Measurements from ENCODE around the gene LPCAT1. TPM values are rescaled to one million over a fixed set of nuclear protein-coding genes. Genes with fewer than 3 reads are reported as not detected.
A peak's percentile ranks its signal among the peaks of the same experiment; 100 is the strongest.
"Not testable (repeated sequence)": the region's sequence is repeated elsewhere in the genome, so short reads cannot be mapped to it uniquely, and the experiment has no call there.

LPCAT1 gene
- polyA plus RNA-seq, 1 donor from 2014 or later, result 76.4 TPM

DNA sequence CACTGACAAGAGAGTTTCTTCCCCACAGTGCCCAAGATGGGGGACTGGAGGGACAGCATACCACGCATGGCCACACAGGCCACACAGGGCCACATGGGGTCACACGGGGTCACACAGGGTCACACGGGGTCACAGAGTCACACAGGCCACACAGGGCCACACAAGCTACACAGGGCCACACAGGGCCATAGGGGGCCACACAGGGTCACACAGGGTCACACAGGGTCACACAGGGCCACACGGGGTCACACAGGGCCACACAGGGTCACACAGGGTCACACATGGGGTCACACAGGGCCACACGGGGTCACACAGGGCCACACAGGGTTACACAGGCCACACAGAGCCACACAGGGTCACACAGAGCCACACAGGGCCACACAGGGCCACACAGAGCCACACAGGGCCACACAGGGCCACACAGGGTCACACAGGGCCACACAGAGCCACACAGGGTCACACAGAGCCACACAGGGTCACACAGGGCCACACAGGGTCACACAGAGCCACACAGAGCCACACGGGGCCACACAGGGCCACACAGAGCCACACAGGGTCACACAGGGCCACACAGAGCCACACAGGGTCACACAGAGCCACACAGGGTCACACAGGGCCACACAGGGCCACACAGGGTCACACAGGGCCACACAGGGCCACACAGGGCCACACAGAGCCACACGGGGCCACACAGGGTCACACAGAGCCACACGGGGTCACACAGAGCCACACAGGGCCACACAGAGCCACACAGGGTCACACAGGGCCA lies 15.8 kb upstream of the LPCAT1 start:
- H3K9me3 Mint-ChIP-seq, H3K36me3 Mint-ChIP-seq, H3K4me3 Mint-ChIP-seq, H3K27me3 Mint-ChIP-seq: not testable (repeated sequence)
- H3K27ac Mint-ChIP-seq, result peak overlapping the region in 1 of 3 donors; percentile 80
- peaks cover 18 to 28% (median 23%) of the 10 kb centered on the region in 3 donors for H3K4me1 Mint-ChIP-seq

DNA sequence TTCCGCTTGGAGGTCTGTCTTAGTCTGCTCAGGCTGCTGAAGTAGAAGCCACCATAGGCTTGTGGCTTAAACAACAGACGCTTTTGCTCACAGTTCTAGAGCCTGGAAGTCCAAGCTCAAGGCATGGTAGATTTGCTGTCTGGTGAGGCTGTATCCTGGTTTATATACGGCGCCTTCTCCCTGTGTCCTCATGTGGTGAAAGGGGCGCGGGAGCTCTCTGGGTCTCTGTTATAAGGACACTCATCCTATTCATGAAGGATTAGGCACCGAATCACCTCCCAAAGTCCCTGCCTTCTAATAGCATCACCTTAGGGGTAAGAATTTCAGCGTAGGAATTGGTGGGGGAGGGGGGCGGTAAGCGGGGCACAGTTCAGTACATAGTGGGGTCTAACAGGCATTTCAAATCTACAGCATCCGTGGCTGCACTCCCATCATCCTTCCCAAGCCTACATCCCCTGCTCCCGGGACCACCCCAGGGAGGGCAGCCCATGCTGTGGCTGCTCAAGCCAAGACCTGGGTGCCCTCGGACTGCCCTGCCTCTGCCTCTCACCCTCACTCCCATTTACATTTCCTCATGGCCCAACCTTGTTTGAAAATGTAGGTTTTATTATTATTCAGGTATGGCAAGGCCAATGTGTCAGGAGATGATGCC lies 15.1 kb upstream of the LPCAT1 start:
- H3K27ac Mint-ChIP-seq, result peak overlapping the region; percentile 14 to 80 (median 78)
- H3K4me3 Mint-ChIP-seq, result peak overlapping the region in 3 of 4 donors; percentile 38 to 70 (median 65)
- H3K36me3 Mint-ChIP-seq, result no peaks in the 10 kb centered on the region
- no peaks in the 10 kb centered on the region for H3K9me3 Mint-ChIP-seq
- no peaks in the 10 kb centered on the region for H3K27me3 Mint-ChIP-seq
- peaks cover 18 to 31% (median 23%) of the 10 kb centered on the region in 3 donors for H3K4me1 Mint-ChIP-seq

- H3K36me3 Mint-ChIP-seq, result no peaks in the 10 kb centered on the region
- H3K4me3 Mint-ChIP-seq, result peak overlapping the region in 3 of 4 donors; percentile 38 to 70 (median 65)
- H3K4me1 Mint-ChIP-seq, result peaks cover 18 to 31% (median 23%) of the 10 kb centered on the region in 3 donors
- H3K9me3 Mint-ChIP-seq, result no peaks in the 10 kb centered on the region
- H3K27ac Mint-ChIP-seq, result peak overlapping the region in 1 of 3 donors; percentile 78
- H3K27me3 Mint-ChIP-seq, result no peaks in the 10 kb centered on the region
Measured at GRCh38 chr5:1538276-1538675, 14.5 kb upstream of the LPCAT1 start.

GRCh38 chr5:1537603-1538154 lies 13.9 kb upstream of the LPCAT1 start:
- H3K27me3 Mint-ChIP-seq, result no peaks in the 10 kb centered on the region
- no peaks in the 10 kb centered on the region for H3K9me3 Mint-ChIP-seq
- peaks cover 18 to 31% (median 23%) of the 10 kb centered on the region in 3 donors for H3K4me1 Mint-ChIP-seq
- peak overlapping the region; percentile 93 to 97 (median 95) for H3K27ac Mint-ChIP-seq
- H3K4me3 Mint-ChIP-seq, result peak overlapping the region in 2 of 4 donors; percentile 21 to 23
- H3K36me3 Mint-ChIP-seq, result no peaks in the 10 kb centered on the region

- Mint-ChIP-seq H3K36me3 (no peaks in the 10 kb centered on the region), H3K27ac (peak overlapping the region; percentile 93 to 97 (median 95)), H3K9me3 (no peaks in the 10 kb centered on the region), H3K4me3 (peak overlapping the region; percentile 74 to 93 (median 82)), H3K27me3 (no peaks in the 10 kb centered on the region), H3K4me1 (peaks cover 20 to 33% (median 29%) of the 10 kb centered on the region in 3 donors)
Measured at GRCh38 chr5:1536871-1537602, 13.3 kb upstream of the LPCAT1 start.

DNA sequence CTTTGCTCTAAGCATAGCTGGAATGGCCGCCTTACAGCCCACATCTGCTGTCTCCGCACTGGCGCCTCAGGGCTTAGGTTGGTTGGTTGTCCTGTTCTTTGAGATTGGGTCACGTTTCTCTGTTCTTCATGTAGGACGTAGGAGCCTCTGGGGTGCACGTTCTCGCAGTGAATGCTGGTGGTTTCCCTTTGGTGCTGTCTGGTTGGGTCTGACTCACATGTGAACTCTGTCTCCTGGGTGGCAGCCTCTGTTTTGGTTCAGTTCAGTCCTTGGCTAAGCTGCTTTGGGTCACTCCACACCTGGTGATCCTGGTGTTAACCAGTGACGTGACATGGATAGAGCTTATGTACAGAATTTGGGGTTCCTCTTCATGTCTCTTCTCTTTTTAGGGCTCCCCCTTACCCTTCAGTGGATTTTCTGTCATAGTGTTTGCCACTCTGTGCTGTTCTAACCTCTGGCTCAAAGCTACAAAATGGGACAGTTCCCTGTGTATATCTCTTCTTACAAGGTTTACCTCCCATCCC lies 12.6 kb upstream of the LPCAT1 start:
- no peaks in the 10 kb centered on the region for H3K36me3 Mint-ChIP-seq
- peaks cover 19 to 27% (median 24%) of the 10 kb centered on the region in 3 donors for H3K4me1 Mint-ChIP-seq
- H3K4me3 Mint-ChIP-seq, result peak overlapping the region; percentile 74 to 93 (median 82)
- peak overlapping the region; percentile 93 to 97 (median 95) for H3K27ac Mint-ChIP-seq
- no peaks in the 10 kb centered on the region for H3K27me3 Mint-ChIP-seq
- H3K9me3 Mint-ChIP-seq, result no peaks in the 10 kb centered on the region

- Mint-ChIP-seq H3K27me3 (no peaks in the 10 kb centered on the region), H3K36me3 (no peaks in the 10 kb centered on the region), H3K9me3 (no peaks in the 10 kb centered on the region), H3K27ac (peak overlapping the region; percentile 93 to 97 (median 95)), H3K4me3 (peak overlapping the region; percentile 74 to 93 (median 82)), H3K4me1 (peaks cover 19 to 27% (median 24%) of the 10 kb centered on the region in 3 donors)
Measured at GRCh38 chr5:1535646-1536045, 11.9 kb upstream of the LPCAT1 start.

GRCh38 chr5:1532384-1532783 lies 8.6 kb upstream of the LPCAT1 start:
- no peaks in the 10 kb centered on the region for H3K36me3 Mint-ChIP-seq
- no peaks in the 10 kb centered on the region for H3K9me3 Mint-ChIP-seq
- H3K27ac Mint-ChIP-seq, result peak overlapping the region in 1 of 3 donors; percentile 68
- no peaks in the 10 kb centered on the region for H3K27me3 Mint-ChIP-seq
- H3K4me3 Mint-ChIP-seq, result peak overlapping the region in 1 of 4 donors; percentile 26
- peaks cover 25 to 28% (median 26%) of the 10 kb centered on the region in 3 donors for H3K4me1 Mint-ChIP-seq

DNA sequence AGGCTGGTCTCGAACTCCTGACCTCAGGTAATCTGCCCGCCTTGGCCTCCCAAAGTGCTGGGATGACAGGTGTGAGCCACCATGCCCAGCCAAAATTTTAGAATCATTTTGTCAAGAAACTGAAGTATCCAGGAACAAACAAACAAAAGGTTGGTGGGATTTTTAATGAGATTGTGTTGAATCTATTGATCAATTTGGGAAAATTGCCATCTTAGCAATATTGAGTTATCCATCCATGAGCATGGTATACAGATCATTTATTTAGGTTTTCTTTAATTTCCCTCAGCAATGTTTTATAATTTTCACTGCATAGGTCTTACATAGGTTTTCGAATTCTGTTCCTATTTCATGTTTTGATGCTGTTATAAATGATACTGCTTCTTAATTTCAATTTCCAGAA lies 5.7 kb upstream of the LPCAT1 start:
- H3K4me3 Mint-ChIP-seq, result no peak overlapping the region
- H3K9me3 Mint-ChIP-seq, result no peaks in the 10 kb centered on the region
- H3K27me3 Mint-ChIP-seq, result no peaks in the 10 kb centered on the region
- no peaks in the 10 kb centered on the region for H3K36me3 Mint-ChIP-seq
- H3K4me1 Mint-ChIP-seq, result peaks cover 21 to 29% (median 27%) of the 10 kb centered on the region in 3 donors
- H3K27ac Mint-ChIP-seq, result no peak overlapping the region

- Mint-ChIP-seq H3K27ac (peak overlapping the region in 1 of 3 donors; percentile 84), H3K4me3 (peak overlapping the region in 1 of 4 donors; percentile 61), H3K4me1 (peaks cover 22 to 31% (median 26%) of the 10 kb centered on the region in 3 donors), H3K9me3 (no peaks in the 10 kb centered on the region), H3K27me3 (no peaks in the 10 kb centered on the region), H3K36me3 (no peaks in the 10 kb centered on the region)
Measured at GRCh38 chr5:1527533-1528205, 3.9 kb upstream of the LPCAT1 start.

DNA sequence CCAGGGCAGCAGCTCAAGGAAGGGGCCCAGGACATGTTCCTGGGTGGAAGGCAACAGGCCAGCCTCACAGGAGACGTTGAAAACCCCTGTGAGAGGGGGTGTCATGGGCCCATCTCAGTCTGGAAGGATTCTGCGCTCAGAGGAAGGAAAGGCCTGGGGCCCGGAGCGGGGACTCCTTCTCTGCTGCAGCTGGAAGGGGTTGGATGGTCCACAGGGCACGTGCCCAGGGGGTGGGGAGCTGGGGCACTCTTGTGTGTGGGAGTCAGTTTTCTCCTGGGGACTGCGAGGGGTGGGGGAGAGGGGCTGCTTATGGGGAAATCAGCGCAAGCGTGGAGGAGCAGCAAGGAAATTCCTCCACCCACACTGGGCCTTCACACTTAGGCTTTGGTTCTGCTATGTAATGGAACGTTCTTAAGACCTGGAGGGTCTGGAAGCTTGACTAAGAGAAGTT lies 2.9 kb upstream of the LPCAT1 start:
- H3K4me1 Mint-ChIP-seq, result peaks cover 23 to 37% (median 31%) of the 10 kb centered on the region in 3 donors
- peak overlapping the region in 2 of 3 donors; percentile 73 to 84 for H3K27ac Mint-ChIP-seq
- H3K9me3 Mint-ChIP-seq, result no peaks in the 10 kb centered on the region
- H3K27me3 Mint-ChIP-seq, result no peaks in the 10 kb centered on the region
- peak overlapping the region in 3 of 4 donors; percentile 17 to 82 (median 61) for H3K4me3 Mint-ChIP-seq
- peaks cover 4% of the 10 kb centered on the region for H3K36me3 Mint-ChIP-seq

- Mint-ChIP-seq H3K4me3 (peak overlapping the region in 3 of 4 donors; percentile 61 to 95 (median 82)), H3K27ac (peak overlapping the region; percentile 73 to 97 (median 84)), H3K4me1 (peaks cover 28 to 41% (median 36%) of the 10 kb centered on the region in 3 donors), H3K9me3 (no peaks in the 10 kb centered on the region), H3K27me3 (no peaks in the 10 kb centered on the region), H3K36me3 (peaks cover 5% of the 10 kb centered on the region)
Measured at GRCh38 chr5:1526190-1526631, 2.5 kb upstream of the LPCAT1 start.

DNA sequence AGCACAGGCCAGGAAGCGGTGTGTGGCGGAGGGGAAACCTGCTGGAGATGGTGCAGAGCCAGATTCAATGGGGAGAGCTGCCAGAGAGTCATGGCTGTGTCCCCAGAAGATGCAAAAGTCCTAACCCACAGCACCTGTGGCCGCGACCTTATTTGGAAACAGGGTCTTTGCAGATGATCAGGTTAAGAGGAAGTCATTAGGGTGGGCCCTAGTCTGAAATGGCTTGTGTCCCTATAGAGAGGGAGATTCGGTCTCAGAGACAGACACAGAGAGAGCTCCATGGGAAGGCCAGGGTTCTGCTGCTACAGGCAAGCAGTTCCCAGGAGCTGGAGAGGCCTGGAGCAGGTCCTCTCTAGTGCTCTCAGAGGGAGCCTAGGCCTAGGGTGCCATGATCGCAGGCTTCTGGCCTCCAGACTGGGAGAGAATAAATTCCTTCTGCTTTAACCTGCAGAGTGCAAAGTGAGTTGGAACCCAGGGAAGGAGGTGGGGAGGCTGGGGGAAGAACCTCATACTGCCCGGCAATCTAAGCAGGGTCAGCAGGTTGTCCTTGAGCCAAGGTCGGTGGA lies 1.9 kb upstream of the LPCAT1 start:
- peaks cover 33 to 43% (median 41%) of the 10 kb centered on the region in 3 donors for H3K4me1 Mint-ChIP-seq
- H3K36me3 Mint-ChIP-seq, result peaks cover 5% of the 10 kb centered on the region
- H3K27me3 Mint-ChIP-seq, result no peaks in the 10 kb centered on the region
- H3K4me3 Mint-ChIP-seq, result peak overlapping the region; percentile 70 to 95 (median 80)
- H3K9me3 Mint-ChIP-seq, result no peaks in the 10 kb centered on the region
- peak overlapping the region; percentile 80 to 97 (median 84) for H3K27ac Mint-ChIP-seq

Measured in IgD-negative memory B cell (primary cell).